Stimulated activated CD8-positive, alpha-beta memory T cell treated with anti-CD3 and anti-CD28 coated beads, Interleukin-12 subunit alpha, Interleukin-12 subunit beta, amount 100 ng/mL, for 24 hours (primary cell): ENCODE measurements around the gene TXNDC11.

Experiments
- DNase-seq: peaks from one replicate; pipeline ENCODE4 v3.0.0-alpha.2; 2020; ENCODE audit errors: extremely low read depth

The TXNDC11 gene

GRCh38 chr16:11660565-11660964 is 82.1 kb downstream of the TXNDC11 start:
- no peak for DNase-seq

- DNase-seq: no peak
Observed at GRCh38 chr16:11658896-11659708, 83.6 kb downstream of the TXNDC11 start.

GRCh38 chr16:11657556-11657955 is 85.1 kb downstream of the TXNDC11 start:
- DNase-seq: no peak

- no peak for DNase-seq
Observed at GRCh38 chr16:11655655-11656054, 87.0 kb downstream of the TXNDC11 start.

GRCh38 chr16:11651796-11652195 is 90.9 kb downstream of the TXNDC11 start:
- no peak for DNase-seq

DNA sequence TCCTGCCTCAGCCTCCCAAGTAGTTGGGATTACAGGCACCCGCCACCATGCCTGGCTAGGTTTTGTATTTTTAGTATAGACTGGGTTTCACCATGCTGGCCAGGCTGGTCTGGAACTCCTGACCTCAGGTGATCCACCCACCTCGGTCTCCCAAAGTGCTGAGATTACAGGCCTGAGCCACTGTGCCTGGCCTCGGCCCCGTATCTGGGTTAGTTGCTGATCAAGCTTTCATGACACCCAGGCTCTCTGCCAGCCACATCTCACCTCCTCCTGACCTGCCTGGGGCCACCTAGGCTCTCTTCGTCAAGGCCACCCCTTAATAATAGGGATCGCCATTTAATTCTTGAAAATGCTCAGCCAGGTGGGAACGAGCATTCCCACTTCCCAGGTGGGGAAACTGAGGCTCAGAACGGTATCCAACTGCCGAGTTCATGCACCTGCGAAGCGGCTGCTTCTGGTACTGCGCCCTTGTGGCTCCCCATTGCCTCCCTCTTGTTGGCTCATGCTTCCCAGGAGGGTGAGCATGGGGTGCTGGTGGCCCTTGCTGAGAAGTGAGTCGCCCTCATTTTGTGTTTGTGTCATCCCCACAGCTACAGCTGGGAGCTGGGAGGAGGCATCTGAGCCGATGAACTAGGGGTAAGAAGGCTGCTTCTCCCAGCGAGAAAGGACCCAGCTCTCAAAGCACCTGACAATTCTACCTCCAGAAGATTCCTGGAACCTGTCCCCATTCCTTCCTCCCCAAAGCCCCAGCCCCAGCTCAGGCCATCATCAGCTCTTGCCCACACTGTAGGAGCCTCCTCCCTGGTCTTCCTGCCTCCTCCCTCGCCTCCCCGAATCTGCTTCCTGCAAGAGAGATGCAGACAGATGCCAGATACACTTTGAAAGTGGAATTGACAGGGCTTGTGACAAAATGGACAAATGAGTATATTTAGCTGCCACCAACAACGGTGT is 91.7 kb downstream of the TXNDC11 start:
- no peak for DNase-seq

DNA sequence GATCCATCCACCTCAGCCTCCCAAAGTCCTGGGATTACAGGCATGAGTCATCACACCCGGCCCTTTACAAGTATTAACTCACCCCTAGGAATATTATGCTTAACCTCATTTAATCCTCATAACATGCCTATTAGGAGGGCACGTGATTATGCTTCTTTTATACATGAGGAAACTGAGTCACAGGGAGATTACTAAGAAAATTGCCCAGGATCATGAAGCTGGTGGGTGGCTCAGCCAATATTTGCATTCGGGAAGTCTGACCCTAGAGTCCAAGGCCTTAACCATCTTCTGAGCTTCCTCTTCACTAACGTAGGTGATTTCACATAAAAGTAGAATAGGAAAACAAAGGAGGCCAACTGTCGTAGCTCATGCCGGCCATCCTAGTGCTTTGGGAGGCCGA is 93.4 kb downstream of the TXNDC11 start:
- DNase-seq: no peak

GRCh38 chr16:11642765-11643116 is 99.9 kb downstream of the TXNDC11 start:
- no peak for DNase-seq

- DNase-seq: no peak
Observed at GRCh38 chr16:11640987-11641817, 101.5 kb downstream of the TXNDC11 start.

GRCh38 chr16:11639925-11640899 is 102.4 kb downstream of the TXNDC11 start:
- no peak for DNase-seq

GRCh38 chr16:11639008-11639562 is 103.6 kb downstream of the TXNDC11 start:
- no peak for DNase-seq

- DNase-seq: no peak
Observed at GRCh38 chr16:11638140-11638539, 104.5 kb downstream of the TXNDC11 start.

DNA sequence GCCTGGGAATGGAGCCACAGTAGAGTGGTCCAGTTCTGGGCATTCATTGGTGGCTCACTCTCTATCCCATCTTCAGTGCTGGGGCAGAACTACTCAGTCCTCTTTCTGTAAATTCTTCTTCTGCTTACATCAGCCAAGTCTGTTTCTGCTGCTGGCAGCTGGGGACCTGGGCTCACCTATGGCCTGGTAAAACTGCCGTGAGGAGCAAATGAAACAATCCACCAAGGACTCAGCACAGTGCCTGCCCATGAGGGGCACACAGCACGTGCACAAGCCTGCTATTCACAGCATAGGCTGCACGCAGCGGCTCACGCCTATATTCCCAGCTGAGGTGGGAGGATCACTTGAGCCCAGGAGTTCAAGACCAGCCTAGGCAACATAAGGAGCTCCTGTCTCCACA is 105.3 kb downstream of the TXNDC11 start:
- DNase-seq: no peak

DNA sequence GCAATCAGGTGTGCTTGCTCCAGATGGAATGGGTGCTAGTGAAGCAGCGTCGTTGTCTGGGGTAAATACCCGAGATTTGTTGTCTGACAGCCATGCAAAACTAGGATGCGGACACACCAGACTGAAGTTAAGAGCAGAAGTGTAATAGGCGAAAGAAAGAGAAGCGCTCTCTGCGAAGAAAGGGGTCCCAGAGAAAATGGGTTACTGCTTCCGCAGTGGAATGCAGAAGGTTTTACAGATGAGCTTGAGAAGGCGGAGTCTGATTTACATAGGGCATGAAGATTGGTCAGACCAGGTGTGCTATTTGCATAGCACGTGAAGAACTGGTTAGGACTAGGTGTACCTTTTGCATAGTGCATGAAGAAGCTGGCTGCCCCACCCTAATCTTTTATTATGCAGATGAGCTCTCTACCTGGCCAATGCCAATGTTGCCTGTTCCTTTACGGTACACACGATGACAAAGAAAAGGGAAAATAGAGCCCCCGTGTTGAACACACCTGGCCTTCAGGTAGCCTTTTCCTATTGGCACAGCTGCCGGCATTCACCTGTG is 106.4 kb downstream of the TXNDC11 start:
- no peak for DNase-seq

- DNase-seq: no peak
Observed at GRCh38 chr16:11635679-11636171, 106.9 kb downstream of the TXNDC11 start.

DNA sequence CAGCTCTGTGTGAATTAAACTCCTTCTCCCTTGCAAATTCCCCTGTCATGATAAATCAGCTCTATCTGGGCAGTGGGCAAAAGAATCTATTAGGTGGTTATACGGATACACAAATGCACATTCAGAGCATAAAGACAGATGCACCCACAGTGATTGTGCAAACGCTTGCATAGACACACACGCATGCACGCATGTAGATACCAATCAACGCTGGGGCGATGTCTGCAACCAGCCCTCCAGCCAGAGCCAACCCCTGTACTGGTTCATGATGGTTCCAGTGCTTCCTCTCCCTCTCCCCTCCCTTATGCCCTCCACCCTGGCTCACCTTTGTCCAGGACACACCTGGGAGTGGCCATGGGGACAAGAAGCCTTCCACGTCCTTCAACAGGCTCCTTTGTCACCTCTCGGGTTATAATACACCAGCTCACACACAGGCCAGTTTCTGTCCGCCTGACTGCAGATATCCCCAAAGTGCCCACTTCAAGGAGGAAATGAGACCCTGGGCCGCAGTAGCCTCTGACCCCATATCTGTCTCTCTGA is 107.5 kb downstream of the TXNDC11 start:
- DNase-seq: no peak

GRCh38 chr16:11634312-11634711 is 108.3 kb downstream of the TXNDC11 start:
- DNase-seq: no peak

GRCh38 chr16:11633113-11633512 is 109.5 kb downstream of the TXNDC11 start:
- no peak for DNase-seq

GRCh38 chr16:11632455-11632939 is 110.2 kb downstream of the TXNDC11 start:
- no peak for DNase-seq
